Heart right ventricle (tissue), 16 donors: ENCODE data around the gene SLC27A3. TPM values are rescaled to one million over a fixed set of nuclear protein-coding genes. Genes with fewer than 3 reads are reported as not detected.

Experiments
- ATAC-seq, 8 donors: fragments of 200-7000 bp; cut with Tn5 transposase; one replicate each; pipeline ENCODE4 v1.9.1; 2020; ENCODE audit warnings: mild to moderate bottlenecking in 8 of 8, moderate library complexity in 8 of 8, moderate number of reproducible peaks in 1 of 8
- DNase-seq, 2 donors: peaks; one replicate each; pipeline ENCODE4 v3.0.0-alpha.2; 2020
- H3K27ac ChIP-seq, 10 donors: fragments of 200-600 bp; sonication (generic) in 2 of 10; one replicate each; pipeline versions ENCODE4 v1.5.0 to v1.8.0; 2020 to 2022; ENCODE audit warnings: mild to moderate bottlenecking in 3 of 10
- H3K27me3 ChIP-seq, 7 donors: fragments of 200-600 bp; one replicate each; pipeline ENCODE4 v1.8.0; 2021 to 2022; ENCODE audit warnings: mild to moderate bottlenecking in 2 of 7
- H3K36me3 ChIP-seq, 9 donors: fragments of 200-600 bp; sonication (generic) in 1 of 9; one replicate each; pipeline versions ENCODE4 v1.5.0 to v1.8.0; 2020 to 2022; ENCODE audit warnings: mild to moderate bottlenecking in 2 of 9
- H3K4me1 ChIP-seq, 9 donors: fragments of 200-600 bp; sonication (generic) in 1 of 9; one replicate each; pipeline versions ENCODE4 v1.5.0 to v1.8.0; 2020 to 2022; ENCODE audit warnings: mild to moderate bottlenecking in 4 of 9
- H3K4me3 ChIP-seq, 10 donors: fragments of 200-600 bp; sonication (generic) in 2 of 10; one replicate each; pipeline versions ENCODE4 v1.5.0 to v1.8.0; 2020 to 2022; ENCODE audit warnings: mild to moderate bottlenecking in 7 of 10, moderate library complexity in 2 of 10
- H3K9me3 ChIP-seq, 11 donors: fragments of 200-600 bp in 10 of 11; sonication (generic) in 2 of 11; one replicate each; pipeline versions ENCODE4 v1.5.0 to v1.8.0; 2013 to 2022; ENCODE audit warnings: mild to moderate bottlenecking in 2 of 11, control low read depth in 1 of 11, moderate library complexity in 1 of 11
- WGBS, 2 donors: extraction: QIAGEN DNeasy Blood & Tissue Kit; methylation state at CpG; one replicate each; pipeline ENCODE4 v1.1.7; 2013; ENCODE audit warnings: inconsistent platforms in 1 of 2; 5-methylcytosine and 5-hydroxymethylcytosine counted together
- intact Hi-C, 10 donors: fragments of 100-400 bp; cut with DNase I; formaldehyde crosslinking; loops; one replicate each; pipeline versions ENCODE4 v1.11.1 to v1.14.2; 2022
- polyA plus RNA-seq, 2 donors: library from polyadenylated mRNA; stranded (reverse); fragments of 200-250 nt; gene quantifications; one replicate each; pipeline ENCODE4 v1.2.3, GENCODE V29; 2013
- total RNA-seq, 10 donors: library from RNA; stranded (reverse); fragmentation: NEBNext Ultra II Directional in 3 of 10; extraction: Animal tissue kit (Norgen Biotek cat#: 25700) in 3 of 10; gene quantifications; one replicate each; pipeline versions ENCODE4 v1.2.1 to v1.2.4, GENCODE V29; 2021 to 2023
- TF ChIP-seq, protein P1 (sequence below), 9 donors: fragments of 200-600 bp; sonication (generic) in 2 of 9; IDR thresholded peaks; one replicate each; pipeline versions ENCODE4 v1.5.0 to v1.8.0; 2021 to 2022; ENCODE audit warnings: antibody characterized with exemption in 9 of 9, mild to moderate bottlenecking in 5 of 9, moderate library complexity in 1 of 9
- donor health status: Arrhythmogenic right ventricular cardiomyopathy.
- donor health status: ischemic (EF 13 %, LVEDD 7.1; RV severe dilation, severe dysfunction).
- donor health status: healthy with polysubstance abuse.
- donor health status: DM: no; HTN: yes; CAD: no.
- donor health status: DM: no; HTN: no; CAD: no.
- donor health status: ischemic (EF 25% LVEDD 6.9; RV normal size, moderate dysfunction).
- donor health status: ischemic (EF 25% LVEDD 5.7; RV mildly dilated, moderate dysfunction).
- donor health status: healthy.
- donor health status: DM: yes; HTN: yes; CAD: no.
- donor health status: Ischemic cardiomyopathy.
- donor health status: ischemic (EF 35%, LVEDD 5.7; RV mildly dilated, moderate dysfunction).
- donor health status: nonischemic (EF 11% LVEDD 7.7; RV severe dilation, severe dysfunction).
- donor health status: DM: yes; HTN: yes; CAD: no.
- donor health status: PGD.
- donor health status: ischemic (EF 29% LVEDD 5.4; RV normal size, mild dysfunction).
- donor health status: nonischemic (EF 23%, LVEDD 6.1; RV moderate dilation, normal function).

The SLC27A3 gene
- total and polyA plus RNA-seq, 12 donors: 5.9 to 43.8 (median 9.2) TPM

DNA sequence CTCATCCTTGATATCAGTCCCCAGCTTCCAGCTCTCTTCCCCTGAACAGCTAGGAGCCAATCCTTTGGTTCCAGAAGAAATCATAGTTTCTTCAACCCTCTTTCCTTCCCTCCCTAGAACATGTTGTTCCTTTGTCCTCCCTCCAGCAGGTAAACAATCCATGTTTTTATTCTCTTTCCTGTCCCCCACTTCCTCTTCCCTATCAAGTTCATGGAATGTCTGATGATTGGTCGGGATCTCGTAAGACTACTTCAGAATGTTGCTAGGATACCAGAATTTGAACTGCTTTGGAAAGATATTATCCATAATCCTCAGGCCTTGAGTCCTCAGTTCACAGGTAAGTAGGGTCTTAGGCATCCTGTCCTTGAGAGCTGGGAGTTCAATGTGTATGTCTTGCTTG lies 23.1 kb upstream of the SLC27A3 start:
- intact Hi-C loops: loop anchor here in 2 of 10 donors (5.0 kb wide), 2 partner anchors 55 to 75 kb away; partner anchors contain the start of gene NPR1 (in 1 of the 2)
- Histone ChIP-seq H3K36me3 (peaks cover 0 to 95% (median 49%) of the 10 kb centered on the region in 9 donors), H3K9me3 (no peaks in the 10 kb centered on the region), H3K27me3 (no peaks in the 10 kb centered on the region), H3K4me3 (no peak overlapping the region), H3K27ac (peak overlapping the region; percentile 6 to 76 (median 62)), H3K4me1 (peaks cover 26 to 62% (median 43%) of the 10 kb centered on the region in 9 donors)
- WGBS, 2 donors: 56 to 78% methylated on average over 2 of the region's 2 CpGs
- DNase-seq: no peak
- peak in 1 of 8 donors; percentile 18 for ATAC-seq
- TF ChIP-seq, protein P1, sequence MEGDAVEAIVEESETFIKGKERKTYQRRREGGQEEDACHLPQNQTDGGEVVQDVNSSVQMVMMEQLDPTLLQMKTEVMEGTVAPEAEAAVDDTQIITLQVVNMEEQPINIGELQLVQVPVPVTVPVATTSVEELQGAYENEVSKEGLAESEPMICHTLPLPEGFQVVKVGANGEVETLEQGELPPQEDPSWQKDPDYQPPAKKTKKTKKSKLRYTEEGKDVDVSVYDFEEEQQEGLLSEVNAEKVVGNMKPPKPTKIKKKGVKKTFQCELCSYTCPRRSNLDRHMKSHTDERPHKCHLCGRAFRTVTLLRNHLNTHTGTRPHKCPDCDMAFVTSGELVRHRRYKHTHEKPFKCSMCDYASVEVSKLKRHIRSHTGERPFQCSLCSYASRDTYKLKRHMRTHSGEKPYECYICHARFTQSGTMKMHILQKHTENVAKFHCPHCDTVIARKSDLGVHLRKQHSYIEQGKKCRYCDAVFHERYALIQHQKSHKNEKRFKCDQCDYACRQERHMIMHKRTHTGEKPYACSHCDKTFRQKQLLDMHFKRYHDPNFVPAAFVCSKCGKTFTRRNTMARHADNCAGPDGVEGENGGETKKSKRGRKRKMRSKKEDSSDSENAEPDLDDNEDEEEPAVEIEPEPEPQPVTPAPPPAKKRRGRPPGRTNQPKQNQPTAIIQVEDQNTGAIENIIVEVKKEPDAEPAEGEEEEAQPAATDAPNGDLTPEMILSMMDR (IDR thresholded peaks at IDR 0.05): no peak

DNA sequence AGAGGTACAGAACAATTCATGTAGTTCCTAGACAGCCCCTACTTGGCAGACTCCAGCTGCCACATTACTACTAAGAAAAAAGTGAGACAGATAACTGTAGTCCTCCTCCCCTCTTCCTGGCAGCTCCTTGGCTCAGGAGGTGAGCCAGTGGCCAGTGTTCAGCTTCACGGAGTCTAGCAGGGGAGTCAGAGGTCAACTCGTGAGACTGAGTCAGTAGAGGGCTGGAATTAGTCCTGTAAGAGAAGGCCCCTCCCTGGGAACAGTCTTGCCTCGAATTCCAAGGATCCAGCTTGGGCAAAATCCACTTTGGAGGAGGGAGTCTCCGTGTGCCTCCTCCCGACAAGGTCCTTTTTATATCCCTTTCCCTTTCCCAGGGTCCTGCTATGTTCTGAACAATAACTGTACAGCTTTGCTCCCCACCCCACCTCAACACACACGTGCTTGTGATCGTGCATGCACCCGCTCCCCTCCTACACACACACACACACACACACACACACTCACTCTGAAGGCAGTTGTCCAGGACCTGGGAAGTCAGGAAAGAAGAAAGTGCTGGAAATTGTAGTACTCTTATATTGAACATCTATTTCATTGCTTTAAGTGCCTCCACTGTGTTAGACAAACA lies 22.5 kb upstream of the SLC27A3 start:
- Histone ChIP-seq H3K9me3 (no peaks in the 10 kb centered on the region), H3K36me3 (peaks cover 0 to 95% (median 55%) of the 10 kb centered on the region in 9 donors), H3K27me3 (no peaks in the 10 kb centered on the region), H3K27ac (peak overlapping the region in 8 of 10 donors; percentile 24 to 76 (median 68)), H3K4me3 (no peak overlapping the region), H3K4me1 (peaks cover 26 to 56% (median 43%) of the 10 kb centered on the region in 9 donors)
- intact Hi-C loops: loop anchor here in 2 of 10 donors (5.0 kb wide), 2 partner anchors 55 to 75 kb away; partner anchors contain the start of gene NPR1 (in 1 of the 2)
- TF ChIP-seq, protein P1 (IDR thresholded peaks at IDR 0.05): no peak
- DNase-seq: no peak
- WGBS, 2 donors: 57 to 59% methylated on average over 8 of the region's 8 CpGs
- peak in 4 of 8 donors; percentile 2 to 40 (median 20) for ATAC-seq

DNA sequence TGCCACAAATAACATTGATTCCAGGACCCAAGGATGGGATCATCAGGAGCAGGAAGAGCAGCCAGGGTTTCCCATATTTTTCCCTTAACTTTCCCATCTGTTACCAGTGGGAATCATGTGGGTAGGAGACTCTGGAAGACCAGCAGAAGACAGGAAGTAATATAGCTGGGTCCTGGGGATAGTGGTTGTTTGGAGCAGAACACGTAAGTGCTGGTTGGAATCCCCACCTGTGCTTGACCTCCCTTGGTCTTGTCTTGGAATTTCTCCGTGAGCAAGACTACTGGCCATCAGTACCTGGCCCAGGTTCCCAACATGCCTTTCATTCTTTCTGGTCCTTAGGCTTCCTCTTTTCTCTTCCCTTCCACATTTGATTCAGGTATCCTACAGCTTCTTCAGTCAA lies 20.9 kb upstream of the SLC27A3 start:
- H3K36me3 ChIP-seq: peaks cover 0 to 97% (median 70%) of the 10 kb centered on the region in 9 donors

DNA sequence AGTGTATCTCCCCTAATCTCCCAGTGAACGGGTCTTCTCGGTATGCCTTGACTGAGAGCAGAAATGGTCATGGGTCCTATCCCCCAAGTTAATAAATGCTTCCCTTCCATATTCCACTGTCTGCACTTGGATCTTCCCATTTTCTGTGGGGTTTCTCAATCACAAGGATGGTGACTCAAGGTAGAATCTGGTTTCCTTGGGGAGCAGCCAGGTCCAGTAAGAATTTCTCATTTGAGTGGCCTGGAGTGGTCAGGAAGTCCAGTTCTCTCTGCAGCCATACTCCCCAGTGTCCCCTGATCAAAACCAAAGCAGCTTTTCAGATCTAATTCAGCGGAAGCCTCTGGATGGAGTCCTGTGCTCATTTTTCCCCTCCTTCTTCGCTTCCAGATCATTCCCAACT lies 14.8 kb upstream of the SLC27A3 start:
- DNase-seq (no peak), ATAC-seq (no peak)
- Histone ChIP-seq H3K4me3 (no peak overlapping the region), H3K36me3 (peaks cover 5 to 100% (median 57%) of the 10 kb centered on the region in 9 donors), H3K27ac (no peak overlapping the region), H3K4me1 (peaks cover 0 to 28% (median 19%) of the 10 kb centered on the region in 9 donors), H3K9me3 (no peaks in the 10 kb centered on the region), H3K27me3 (no peaks in the 10 kb centered on the region)
- TF ChIP-seq, protein P1 (IDR thresholded peaks at IDR 0.05): no peak
- 96 to 97% methylated on average over 4 of the region's 4 CpGs for WGBS, 2 donors
- intact Hi-C loops: no loop called here

More for the DNA sequence above, 20.9 kb upstream of the SLC27A3 start:
- no peak overlapping the region for H3K4me3 ChIP-seq
- no peaks in the 10 kb centered on the region for H3K9me3 ChIP-seq
- H3K27ac ChIP-seq: no peak overlapping the region
- H3K4me1 ChIP-seq: peaks cover 17 to 40% (median 34%) of the 10 kb centered on the region in 9 donors
- ATAC-seq (no peak), DNase-seq (no peak)
- TF ChIP-seq, protein P1 (IDR thresholded peaks at IDR 0.05): no peak
- intact Hi-C loops: loop anchor here in 3 of 10 donors (2.0 to 5.0 kb wide), 3 partner anchors 21 to 77 kb away; partner anchors contain the start of genes NPR1 (in 1 of the 3) and SLC27A3 (in 1 of the 3)
- 95 to 100% methylated on average over 2 of the region's 2 CpGs for WGBS, 2 donors
- H3K27me3 ChIP-seq: no peaks in the 10 kb centered on the region
